HepG2 (cell line): ENCODE results near the gene PCP4L1. TPM values are rescaled to one million over a fixed set of nuclear protein-coding genes. Genes with fewer than 3 reads are reported as not detected.

Experiments
- ATAC-seq: fragments of 200-7000 bp; cut with Tn5 transposase; 3 replicates; pipeline ENCODE4 v1.9.1; 2020; ENCODE audit warnings: mild to moderate bottlenecking, moderate library complexity
- BruUV-seq: library from RNA; stranded (reverse); fragments of 400-500 nt; replicated peaks from 2 replicates; lab custom pipeline; 2021; lab: Mats Ljungman, UMichigan
- CTCF ChIA-PET: fragments of 300-600 bp; formaldehyde crosslinking; extraction: SDS; loops from one replicate; lab custom pipeline; 2021; ENCODE audit warnings: low total read pairs, inconsistent platforms, low intra/inter-chr PET ratio; lab: Yijun Ruan, JAX
- POLR2A ChIA-PET: fragments of 350-600 bp; sonication (Branson Sonifier 250); formaldehyde crosslinking; loops from one replicate; lab custom pipeline; 2020; ENCODE audit warnings: antibody characterized with exemption, inconsistent platforms; lab: Yijun Ruan, JAX
- DNase-seq: peaks from one replicate; pipeline ENCODE4 v3.0.0-alpha.2; 2015; ENCODE audit warnings: low spot score
- FAIRE-seq: peaks from 3 replicates; lab custom pipeline; 2011; peaks lifted over from hg19 to GRCh38; lab: Jason Lieb, UNC
- H2AFZ ChIP-seq: one replicate; pipeline ENCODE4 v1.6.1; 2011; ENCODE audit warnings: low read length, inconsistent platforms
- H3K27ac ChIP-seq: fragments of 300-600 bp; 3 replicates; pipeline ENCODE4 v1.8.0; 2011; ENCODE audit warnings: mixed run types, mild to moderate bottlenecking, mixed read lengths, low read length, inconsistent platforms; ENCODE audit not compliant: insufficient read depth; ENCODE audit errors: extremely low read length
- H3K27me3 ChIP-seq, 2 experiments: fragments of 200-600 bp in 1 of 2; 2 replicates in 1 of 2; 3 replicates in 1 of 2; pipeline versions ENCODE4 v1.6.0 to v1.8.0; 2011; ENCODE audit warnings: low read length in 2 of 2, mild to moderate bottlenecking in 2 of 2, moderate library complexity in 2 of 2, inconsistent platforms in 1 of 2; ENCODE audit not compliant: insufficient read depth in 2 of 2, control insufficient read depth in 1 of 2
- H3K36me3 ChIP-seq, 2 experiments: fragments of 200-600 bp in 1 of 2; replicated peaks in 1 of 2; 2 replicates in 1 of 2; 3 replicates in 1 of 2; pipeline versions ENCODE4 v1.5.1 to v1.8.0; 2011; ENCODE audit warnings: low read length in 2 of 2, inconsistent platforms in 1 of 2; ENCODE audit not compliant: insufficient read depth in 2 of 2, control insufficient read depth in 1 of 2
- H3K4me1 ChIP-seq: 2 replicates; pipeline ENCODE4 v1.5.1; 2012; ENCODE audit warnings: low read length, inconsistent platforms; ENCODE audit not compliant: insufficient read depth
- H3K4me2 ChIP-seq: 2 replicates; pipeline ENCODE4 v1.6.0; 2011; ENCODE audit warnings: low read depth, low read length, inconsistent platforms
- H3K4me3 ChIP-seq, 3 experiments: fragments of 200-600 bp in 1 of 3; sonication (generic), shearing (Covaris generic) in 1 of 3; replicated peaks in 1 of 3; 2 replicates each; pipeline ENCODE4 v1.5.1; 2011 to 2016; ENCODE audit warnings: low read length in 3 of 3, inconsistent platforms in 2 of 3, low read depth in 2 of 3, mild to moderate bottlenecking in 2 of 3, control low read depth in 1 of 3, mixed read lengths in 1 of 3; ENCODE audit not compliant: insufficient read depth in 1 of 3
- H3K79me2 ChIP-seq: one replicate; pipeline ENCODE4 v1.6.1; 2011; ENCODE audit warnings: low read length, inconsistent platforms; ENCODE audit not compliant: insufficient read depth
- H3K9ac ChIP-seq: 2 replicates; pipeline ENCODE4 v1.6.0; 2011; ENCODE audit warnings: mild to moderate bottlenecking, low read depth, low read length, inconsistent platforms; ENCODE audit not compliant: insufficient read depth
- H3K9me3 ChIP-seq: 2 replicates; pipeline ENCODE4 v1.5.1; 2012; ENCODE audit warnings: mild to moderate bottlenecking, low read length
- H4K20me1 ChIP-seq: 2 replicates; pipeline ENCODE4 v1.6.0; 2011; ENCODE audit warnings: inconsistent platforms, mild to moderate bottlenecking, low read length, moderate library complexity; ENCODE audit not compliant: insufficient read depth
- ARID5B ChIP-seq: IDR thresholded peaks from 2 replicates; pipeline ENCODE4 v1.4.0; 2020; ENCODE audit warnings: mild to moderate bottlenecking, missing genetic modification reagents
- BCL6 ChIP-seq: IDR thresholded peaks from 2 replicates; pipeline ENCODE4 v1.6.1; 2016; ENCODE audit warnings: missing genetic modification reagents, missing compliant biosample characterization
- HIC2 ChIP-seq: sonication (generic); formaldehyde crosslinking; IDR thresholded peaks from 2 replicates; pipeline ENCODE4 v1.9.0; 2022; ENCODE audit warnings: low read depth, missing genetic modification reagents
- HMGA1 ChIP-seq: sonication (generic); formaldehyde crosslinking; conservative IDR thresholded peaks from 2 replicates; pipeline ENCODE4 v1.4.0; 2020; ENCODE audit warnings: missing genetic modification reagents
- NFKB2 ChIP-seq: sonication (generic); formaldehyde crosslinking; IDR thresholded peaks from 2 replicates; pipeline ENCODE4 v1.4.0; 2020; ENCODE audit warnings: missing genetic modification reagents, borderline replicate concordance
- NR2F1 ChIP-seq, 2 experiments: fragments of 450-650 bp in 1 of 2; formaldehyde crosslinking in 1 of 2; IDR thresholded peaks; 2 replicates each; pipeline versions ENCODE4 v1.5.0 to v1.6.1; 2016 to 2020; ENCODE audit warnings: mild to moderate bottlenecking in 1 of 2, missing compliant biosample characterization in 1 of 2, missing genetic modification reagents in 1 of 2, moderate library complexity in 1 of 2
- NR2F6 ChIP-seq, 2 experiments: IDR thresholded peaks; 2 replicates each; pipeline ENCODE4 v1.6.1; 2016; ENCODE audit warnings: antibody characterized with exemption in 1 of 2, mild to moderate bottlenecking in 1 of 2
- PATZ1 ChIP-seq: sonication (generic); formaldehyde crosslinking; IDR thresholded peaks from 2 replicates; pipeline ENCODE4 v1.4.0; 2020; ENCODE audit warnings: missing genetic modification reagents
- RFXANK ChIP-seq: IDR thresholded peaks from 2 replicates; pipeline ENCODE4 v1.6.1; 2016
- TEAD3 ChIP-seq: optimal IDR thresholded peaks from 2 replicates; pipeline ENCODE3; 2016; ENCODE audit warnings: borderline replicate concordance
- ZFP37 ChIP-seq: sonication (generic); formaldehyde crosslinking; IDR thresholded peaks from 2 replicates; pipeline ENCODE4 v1.4.0; 2020; ENCODE audit warnings: missing genetic modification reagents, borderline replicate concordance
- ZNF362 ChIP-seq: sonication (generic); formaldehyde crosslinking; IDR thresholded peaks from 2 replicates; pipeline ENCODE4 v1.4.0; 2020; ENCODE audit warnings: missing genetic modification reagents, mild to moderate bottlenecking, borderline replicate concordance
- ZNF891 ChIP-seq: sonication (generic); formaldehyde crosslinking; IDR thresholded peaks from 2 replicates; pipeline ENCODE4 v1.5.0; 2020; ENCODE audit warnings: mild to moderate bottlenecking, missing genetic modification reagents
- WGBS: methylation state at CpG from one replicate; pipeline ENCODE4 v1.1.6; 2017; ENCODE audit warnings: low lambda C conversion rate; 5-methylcytosine and 5-hydroxymethylcytosine counted together
- in situ Hi-C: cut with HindIII; loops from 2 replicates; pipeline ENCODE4 v1.10.0; 2017; ENCODE audit warnings: low pct_unique_long_range_greater_than_20kb; ENCODE audit not compliant: extremely low pct_ligation_motif_present
- intact Hi-C: fragments of 100-400 bp; cut with micrococcal nuclease; formaldehyde crosslinking; loops from one replicate; pipeline ENCODE4 v1.10.0; 2022; ENCODE audit not compliant: unreplicated experiment
- polyA plus RNA-seq, 8 experiments: library from polyadenylated mRNA; depleted of rRNA in 3 of 8; stranded (reverse) in 7 of 8; unstranded in 1 of 8; fragments of >200 nt; fragmentation: Illumina TruSeq in 4 of 8; extraction: Trizol in 4 of 8; gene quantifications; 2 replicates each; pipeline versions ENCODE4 v1.2.1 to v1.2.3, GENCODE V29; 2011 to 2016; ENCODE audit warnings: low read depth in 4 of 8, missing spikeins in 1 of 8, mixed read lengths in 1 of 8; ENCODE audit not compliant: insufficient read depth in 1 of 8
- total RNA-seq, 5 experiments: library from RNA; depleted of rRNA; stranded (reverse); fragments of >200 nt; fragmentation: Illumina TruSeq; extraction: Trizol; gene quantifications; 2 replicates each; pipeline ENCODE4 v1.2.3, GENCODE V29; 2016; ENCODE audit warnings: low read depth in 1 of 5

The PCP4L1 gene
- total and polyA plus RNA-seq, 2 of the 13 experiments (the other 11 are each of a cell fraction or from before 2014, with no cell fraction given): 0.28 TPM; not detected in 1

- no peak for ATAC-seq
- WGBS: 37% methylated on average over 3 of the region's 4 CpGs
- Histone ChIP-seq H3K36me3 (no peaks in the 10 kb centered on the region), H3K79me2 (peaks cover 22% of the 10 kb centered on the region), H3K27me3 (no peaks in the 10 kb centered on the region; a peak in 1 of 5 replicates), H3K9ac (no peak overlapping the region), H3K4me2 (no peak overlapping the region), H4K20me1 (peaks cover 3% of the 10 kb centered on the region; the same call in 1 of the 2 replicates), H2AFZ (no peak overlapping the region), H3K4me3 (no peak overlapping the region), H3K27ac (no peak overlapping the region), H3K4me1 (peaks cover 87% of the 10 kb centered on the region), H3K9me3 (no peaks in the 10 kb centered on the region)
- in situ Hi-C loops: no loop called here
- peak; percentile 58 for DNase-seq
- POLR2A ChIA-PET: interaction anchor here (0.7 to 1.5 kb wide), 4 partner anchors 78 to 94 kb away, joined by 3 to 5 read pairs (median 4); partner anchors contain the start of genes APOA2 and TOMM40L
- no TSS peak for BruUV-seq
- peak; percentile 68 for FAIRE-seq
- intact Hi-C loops: loop anchor here (5.0 kb wide), 1 partner anchor 84 kb away; the partner anchor contains the start of gene TOMM40L
- CTCF ChIA-PET: no interaction called here
- peak; percentile 74 for TF ChIP-seq TEAD3 (CRISPR knock-in tag)
- TF ChIP-seq RFXANK (CRISPR knock-in tag): no peak
- TF ChIP-seq HMGA1 (CRISPR knock-in tag): no peak
- TF ChIP-seq BCL6: peak; percentile 20; the same call in 1 of the 2 replicates
- 0 out of 2 replicates have a peak, but pooled peaks have one; percentile 24 for TF ChIP-seq ARID5B (CRISPR knock-in tag)
- TF ChIP-seq NR2F1 (CRISPR knock-in tag; IDR thresholded peaks at IDR 0.05): 0 out of 4 replicates have a peak, but pooled peaks have one; percentile 21 to 39
- TF ChIP-seq ZNF362 (CRISPR knock-in tag): peak; percentile 63
- no peak for TF ChIP-seq ZFP37 (CRISPR knock-in tag)
- TF ChIP-seq NFKB2 (CRISPR knock-in tag): no peak
- TF ChIP-seq NR2F6 (IDR thresholded peaks at IDR 0.05): peak; percentile 60
- peak; percentile 79 for TF ChIP-seq NR2F6 (CRISPR knock-in tag; IDR thresholded peaks at IDR 0.05)
- 0 out of 2 replicates have a peak, but pooled peaks have one; percentile 22 for TF ChIP-seq PATZ1
- TF ChIP-seq ZNF891: no peak
- 0 out of 2 replicates have a peak, but pooled peaks have one; percentile 28 for TF ChIP-seq HIC2 (CRISPR knock-in tag)
Observed at GRCh38 chr1:161311595-161312181, 53.1 kb downstream of the PCP4L1 start.
